Lower lobe of right lung (tissue), 2 donors: ENCODE results near the gene OSM. TPM values are rescaled to one million over a fixed set of nuclear protein-coding genes. Genes with fewer than 3 reads are reported as not detected.
A peak's percentile ranks its signal among the peaks of the same experiment; 100 is the strongest.

Experiments
- ATAC-seq, 2 donors: fragments of 200-7000 bp; cut with Tn5 transposase; one replicate each; pipeline ENCODE4 v1.9.1; 2020 to 2022; ENCODE audit warnings: mild to moderate bottlenecking in 2 of 2, moderate library complexity in 2 of 2
- DNase-seq: peaks from one replicate; pipeline ENCODE4 v3.0.0-alpha.2; 2020
- H3K27ac ChIP-seq: fragments of 200-600 bp; one replicate; pipeline ENCODE4 v1.8.0; 2022
- H3K27me3 ChIP-seq: fragments of 200-600 bp; one replicate; pipeline ENCODE4 v1.8.0; 2022; ENCODE audit warnings: low read depth
- H3K36me3 ChIP-seq: fragments of 200-600 bp; one replicate; pipeline ENCODE4 v1.8.0; 2022; ENCODE audit warnings: mild to moderate bottlenecking
- H3K4me1 ChIP-seq: fragments of 200-600 bp; one replicate; pipeline ENCODE4 v1.8.0; 2022
- H3K4me3 ChIP-seq: fragments of 200-600 bp; one replicate; pipeline ENCODE4 v1.8.0; 2022; ENCODE audit warnings: mild to moderate bottlenecking
- H3K9me3 ChIP-seq: fragments of 200-600 bp; one replicate; pipeline ENCODE4 v1.8.0; 2022
- intact Hi-C: fragments of 100-400 bp; cut with DNase I; formaldehyde crosslinking; loops from one replicate; pipeline ENCODE4 v1.11.0; 2022
- total RNA-seq: library from RNA; stranded (reverse); fragmentation: NEBNext Ultra II Directional; extraction: Animal tissue kit (Norgen Biotek cat#: 25700); gene quantifications from one replicate; pipeline ENCODE4 v1.2.1, GENCODE V29; 2021
- TF ChIP-seq, protein P1 (sequence below): fragments of 200-600 bp; IDR thresholded peaks from one replicate; pipeline ENCODE4 v1.8.0; 2022; ENCODE audit warnings: antibody characterized with exemption, mild to moderate bottlenecking
- donor health status: DM: no; HTN: yes; CAD: no; lungs with severe emphysema.

OSM gene
- total RNA-seq, 1 donor from 2014 or later = 1.1 TPM

DNA sequence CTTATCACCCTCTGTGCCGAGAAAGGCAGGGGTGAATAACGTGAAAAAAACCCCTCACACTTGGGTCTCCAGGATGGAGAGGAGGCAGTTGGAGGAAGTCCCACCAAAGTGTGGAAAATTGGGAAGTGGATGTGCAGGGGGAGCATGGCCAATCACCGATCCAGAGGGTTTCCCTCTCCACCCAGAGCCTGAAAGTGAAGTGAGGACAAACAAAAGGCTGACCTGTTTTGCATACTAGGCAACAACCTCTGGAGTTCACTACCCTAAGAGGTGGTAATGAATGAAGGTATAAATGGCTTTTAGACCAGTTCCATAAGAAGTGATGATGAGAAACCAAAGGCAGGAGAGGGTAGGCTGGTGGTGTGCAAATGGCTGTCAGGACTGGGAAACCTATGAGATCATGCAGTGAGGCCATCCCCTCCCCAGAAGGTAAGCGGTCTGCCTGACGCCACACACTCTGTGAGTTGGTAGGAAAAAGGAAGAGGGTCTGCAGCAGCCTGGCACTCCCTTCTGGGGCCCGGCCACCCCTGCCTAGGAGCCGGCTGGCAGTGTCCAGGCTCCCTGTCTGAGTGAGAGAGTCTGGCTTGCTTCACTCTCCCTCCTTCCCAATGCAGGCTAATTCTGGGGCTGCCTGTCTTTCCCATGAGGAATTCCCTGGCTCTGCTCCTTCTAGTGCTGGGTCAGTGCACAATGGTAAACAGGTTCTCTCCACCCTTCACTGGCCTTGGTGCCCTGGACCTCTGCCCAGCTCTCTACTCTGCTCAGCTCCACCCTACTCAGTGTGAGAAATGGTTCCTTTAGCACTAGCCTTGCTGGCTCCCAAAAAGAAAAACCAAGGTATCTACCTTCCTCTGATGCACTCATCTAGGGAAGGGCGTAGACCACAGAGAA, 44.5 kb upstream of the OSM start:
- Histone ChIP-seq H3K27ac (peak overlapping the region; percentile 91), H3K36me3 (peaks cover 5% of the 10 kb centered on the region), H3K4me1 (peaks cover 98% of the 10 kb centered on the region), H3K4me3 (no peak overlapping the region), H3K27me3 (no peaks in the 10 kb centered on the region), H3K9me3 (no peaks in the 10 kb centered on the region)
- TF ChIP-seq, protein P1, sequence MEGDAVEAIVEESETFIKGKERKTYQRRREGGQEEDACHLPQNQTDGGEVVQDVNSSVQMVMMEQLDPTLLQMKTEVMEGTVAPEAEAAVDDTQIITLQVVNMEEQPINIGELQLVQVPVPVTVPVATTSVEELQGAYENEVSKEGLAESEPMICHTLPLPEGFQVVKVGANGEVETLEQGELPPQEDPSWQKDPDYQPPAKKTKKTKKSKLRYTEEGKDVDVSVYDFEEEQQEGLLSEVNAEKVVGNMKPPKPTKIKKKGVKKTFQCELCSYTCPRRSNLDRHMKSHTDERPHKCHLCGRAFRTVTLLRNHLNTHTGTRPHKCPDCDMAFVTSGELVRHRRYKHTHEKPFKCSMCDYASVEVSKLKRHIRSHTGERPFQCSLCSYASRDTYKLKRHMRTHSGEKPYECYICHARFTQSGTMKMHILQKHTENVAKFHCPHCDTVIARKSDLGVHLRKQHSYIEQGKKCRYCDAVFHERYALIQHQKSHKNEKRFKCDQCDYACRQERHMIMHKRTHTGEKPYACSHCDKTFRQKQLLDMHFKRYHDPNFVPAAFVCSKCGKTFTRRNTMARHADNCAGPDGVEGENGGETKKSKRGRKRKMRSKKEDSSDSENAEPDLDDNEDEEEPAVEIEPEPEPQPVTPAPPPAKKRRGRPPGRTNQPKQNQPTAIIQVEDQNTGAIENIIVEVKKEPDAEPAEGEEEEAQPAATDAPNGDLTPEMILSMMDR = no peak
- peak; percentile 77 for DNase-seq
- ATAC-seq = peak; percentile 84 to 85
- intact Hi-C loops = no loop called here

DNA sequence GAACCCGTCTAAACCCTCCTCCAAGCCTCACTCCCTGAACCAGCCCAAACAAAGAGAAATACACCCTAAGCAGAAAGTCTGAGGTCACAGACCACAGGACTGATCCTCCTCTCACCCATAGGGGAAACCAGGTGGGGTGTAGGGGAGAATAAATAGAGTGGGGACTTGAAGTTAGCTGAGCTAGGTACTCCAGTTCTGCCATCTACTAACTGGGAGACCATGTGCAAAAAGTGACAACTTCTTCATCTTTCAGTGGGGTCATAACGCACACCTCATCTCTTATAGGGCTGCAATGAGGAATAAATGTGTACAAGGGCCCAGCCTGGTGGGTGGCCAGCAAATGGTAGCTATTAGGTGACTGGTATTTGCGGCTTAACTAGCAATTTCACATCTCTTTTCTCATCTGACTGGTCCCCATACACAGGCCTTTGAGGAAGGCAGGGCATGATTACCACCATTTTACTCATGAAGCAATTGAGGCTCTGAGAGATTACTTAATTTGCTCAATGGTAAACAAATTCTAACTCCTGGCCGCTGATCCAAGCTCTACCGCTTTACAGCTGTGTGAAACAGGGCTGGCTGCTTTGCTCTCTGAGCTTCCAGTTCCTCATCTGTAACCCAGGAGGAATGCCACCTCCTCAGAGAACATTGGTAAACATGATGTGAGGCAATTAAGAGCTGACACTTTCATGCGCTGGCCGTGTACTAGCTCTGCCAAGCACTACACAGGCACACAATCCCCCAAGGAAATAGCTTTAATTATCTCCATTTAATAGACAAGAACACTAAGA, 43.5 kb upstream of the OSM start:
- Histone ChIP-seq H3K27me3 (no peaks in the 10 kb centered on the region), H3K4me1 (peaks cover 98% of the 10 kb centered on the region), H3K36me3 (peaks cover under 1% of the 10 kb centered on the region), H3K9me3 (no peaks in the 10 kb centered on the region), H3K4me3 (no peak overlapping the region), H3K27ac (peak overlapping the region; percentile 91)
- DNase-seq = peak; percentile 71
- TF ChIP-seq, protein P1 = no peak
- intact Hi-C loops = no loop called here
- ATAC-seq = peak; percentile 87 to 90

DNA sequence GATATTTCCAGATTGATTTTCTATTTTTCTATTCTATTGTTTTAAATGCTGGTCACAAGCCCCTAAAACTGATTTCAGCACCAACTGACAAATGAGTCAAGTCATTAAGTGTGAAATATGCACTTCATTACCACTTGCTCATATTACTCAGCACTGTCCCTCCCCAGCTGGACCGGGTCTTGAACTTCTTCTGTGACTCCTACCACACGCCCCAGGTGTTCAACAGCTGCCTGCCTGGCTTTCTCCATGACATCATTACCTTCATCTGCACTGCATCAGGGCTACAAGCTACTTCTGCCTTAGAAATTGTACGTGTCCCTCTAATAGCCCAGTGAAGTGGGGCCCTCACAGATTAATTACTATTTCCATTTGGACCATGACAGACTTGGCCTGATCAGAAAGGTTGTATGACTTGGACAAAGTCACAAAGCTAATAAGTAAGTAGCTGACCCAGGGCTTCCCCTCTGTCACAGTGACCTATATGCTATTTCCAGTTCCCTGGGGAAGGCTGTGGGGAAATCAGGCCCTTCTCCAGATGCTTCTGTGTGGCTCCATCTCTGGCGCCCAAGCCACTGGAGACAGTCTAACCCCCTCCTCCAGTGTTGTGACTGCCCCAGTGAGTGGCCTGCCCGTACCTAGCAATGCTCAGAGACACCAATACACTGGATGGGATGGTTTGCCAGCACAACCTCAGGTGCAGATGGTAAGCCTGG, 42.0 kb upstream of the OSM start:
- H3K27me3 ChIP-seq = no peaks in the 10 kb centered on the region
- H3K4me1 ChIP-seq = peaks cover 98% of the 10 kb centered on the region
- peak overlapping the region; percentile 91 for H3K27ac ChIP-seq
- intact Hi-C loops = no loop called here
- TF ChIP-seq, protein P1 = no peak
- peaks cover 2% of the 10 kb centered on the region for H3K36me3 ChIP-seq
- no peak overlapping the region for H3K4me3 ChIP-seq
- DNase-seq (no peak), ATAC-seq (no peak)
- H3K9me3 ChIP-seq = no peaks in the 10 kb centered on the region

DNA sequence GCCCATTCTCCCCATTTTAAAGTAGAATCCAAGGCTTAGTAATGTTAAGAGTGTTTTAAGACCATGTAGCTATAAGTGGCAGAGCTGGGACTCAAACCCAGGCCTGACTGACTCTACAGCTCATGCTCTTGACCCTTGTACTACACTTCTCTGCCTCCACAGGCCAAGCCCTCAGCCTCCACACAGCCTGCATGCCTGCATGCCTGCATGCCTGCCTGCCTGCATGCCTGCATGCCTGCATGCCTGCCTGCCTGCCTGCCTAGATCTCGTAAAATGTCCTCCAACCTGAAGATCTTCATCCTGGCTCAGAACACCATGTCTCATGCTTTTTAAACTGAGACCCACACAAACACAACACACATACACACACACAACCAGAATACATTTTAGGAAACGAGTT, 41.4 kb upstream of the OSM start:
- ATAC-seq = no peak
- H3K4me3 ChIP-seq = no peak overlapping the region
- peaks cover 8% of the 10 kb centered on the region for H3K36me3 ChIP-seq
- H3K27ac ChIP-seq = peak overlapping the region; percentile 91
- no peak for DNase-seq
- TF ChIP-seq, protein P1 = no peak
- H3K9me3 ChIP-seq = no peaks in the 10 kb centered on the region
- intact Hi-C loops = no loop called here
- H3K27me3 ChIP-seq = no peaks in the 10 kb centered on the region
- peaks cover 100% of the 10 kb centered on the region for H3K4me1 ChIP-seq

- Histone ChIP-seq H3K9me3 (no peaks in the 10 kb centered on the region), H3K4me3 (no peak overlapping the region), H3K36me3 (peaks cover 11% of the 10 kb centered on the region), H3K27me3 (no peaks in the 10 kb centered on the region), H3K27ac (peak overlapping the region; percentile 91), H3K4me1 (peaks cover 100% of the 10 kb centered on the region)
- intact Hi-C loops = no loop called here
- no peak for ATAC-seq
- DNase-seq = no peak
- TF ChIP-seq, protein P1 = no peak
Observed at GRCh38 chr22:30307041-30307574, 40.5 kb upstream of the OSM start.
